Activated naive CD8-positive, alpha-beta T cell treated with anti-CD3 and anti-CD28 coated beads for 36 hours (primary cell): ENCODE measurements around the gene DIO1. TPM values are rescaled to one million over a fixed set of nuclear protein-coding genes. Genes with fewer than 3 reads are reported as not detected.
A peak's percentile ranks its signal among the peaks of the same experiment; 100 is the strongest.
"Not testable (repeated sequence)": the region's sequence is repeated elsewhere in the genome, so short reads cannot be mapped to it uniquely, and the experiment has no call there.

Experiments used
- DNase-seq: peaks from one replicate; pipeline ENCODE4 v3.0.0; 2021
- H3K27ac Mint-ChIP-seq: one replicate; pipeline ENCODE4 v1.8.0; 2022; ENCODE audit warnings: mild to moderate bottlenecking, moderate library complexity, mixed read lengths
- H3K27me3 Mint-ChIP-seq: one replicate; pipeline ENCODE4 v1.8.0; 2022; ENCODE audit warnings: mild to moderate bottlenecking, mixed read lengths
- H3K36me3 Mint-ChIP-seq: one replicate; pipeline ENCODE4 v1.8.0; 2021; ENCODE audit warnings: mild to moderate bottlenecking, mixed read lengths
- H3K4me1 Mint-ChIP-seq: one replicate; pipeline ENCODE4 v1.8.0; 2021; ENCODE audit warnings: mixed read lengths
- H3K4me3 Mint-ChIP-seq: one replicate; pipeline ENCODE4 v1.8.0; 2022; ENCODE audit warnings: mild to moderate bottlenecking, moderate library complexity, mixed read lengths
- H3K9me3 Mint-ChIP-seq: one replicate; pipeline ENCODE4 v1.8.0; 2022; ENCODE audit warnings: mixed read lengths
- total RNA-seq, 2 experiments: library from RNA; stranded (reverse); gene quantifications; one replicate each; pipeline ENCODE4 v1.2.3, GENCODE V29; 2021

The DIO1 gene
- total RNA-seq = not detected

DNA sequence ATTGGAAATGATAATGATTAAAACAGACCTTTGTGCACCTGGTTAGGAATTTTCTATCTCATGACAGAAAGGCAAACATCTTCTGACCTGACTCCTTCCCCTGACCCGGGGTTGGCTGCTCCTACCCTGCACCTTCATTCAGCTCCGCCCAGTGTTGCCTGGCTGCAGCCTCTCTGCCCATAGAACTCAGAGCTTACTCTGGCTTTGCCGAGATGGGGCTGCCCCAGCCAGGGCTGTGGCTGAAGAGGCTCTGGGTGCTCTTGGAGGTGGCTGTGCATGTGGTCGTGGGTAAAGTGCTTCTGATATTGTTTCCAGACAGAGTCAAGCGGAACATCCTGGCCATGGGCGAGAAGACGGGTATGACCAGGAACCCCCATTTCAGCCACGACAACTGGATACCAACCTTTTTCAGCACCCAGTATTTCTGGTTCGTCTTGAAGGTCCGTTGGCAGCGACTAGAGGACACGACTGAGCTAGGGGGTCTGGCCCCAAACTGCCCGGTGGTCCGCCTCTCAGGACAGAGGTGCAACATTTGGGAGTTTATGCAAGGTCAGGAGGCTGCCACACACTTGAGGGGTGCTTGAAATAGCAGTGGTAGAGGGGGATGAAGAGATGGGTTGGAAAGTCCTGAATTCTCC is at the start of gene DIO1:
DIO1 (plus strand) TSS at position 189 of the 638 bp plus-strand sequence; CDS start at position 213, 24 bp downstream.
- peaks cover 26% of the 10 kb centered on the region for H3K4me1 Mint-ChIP-seq
- H3K36me3 Mint-ChIP-seq = no peaks in the 10 kb centered on the region
- no peak within 1 kb of the TSS for H3K27ac Mint-ChIP-seq
- H3K4me3 Mint-ChIP-seq = no peak within 1 kb of the TSS
- no peaks in the 10 kb centered on the region for H3K9me3 Mint-ChIP-seq
- DNase-seq = peak; percentile 34
- peaks cover 14% of the 10 kb centered on the region for H3K27me3 Mint-ChIP-seq

DNA sequence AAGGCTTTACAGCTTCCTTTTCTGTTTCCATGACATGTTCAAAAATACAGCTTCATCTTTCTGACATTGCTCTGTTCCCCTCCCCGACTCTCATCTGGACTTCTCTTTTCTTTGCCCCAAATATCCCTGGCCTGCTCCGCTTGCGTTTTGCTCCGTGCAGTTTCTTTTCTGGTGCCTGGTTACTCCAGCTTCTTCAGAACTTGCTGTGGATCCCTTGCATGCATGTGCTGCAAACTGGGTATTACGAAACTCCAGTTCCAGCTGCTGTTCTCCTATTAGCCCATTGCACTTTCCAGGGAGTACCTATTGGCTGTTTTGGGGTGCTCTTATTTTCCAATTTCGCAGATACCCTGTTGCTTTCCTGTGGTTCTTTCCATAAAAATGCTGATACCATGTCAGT is 46.0 kb upstream of the DIO1 start:
- no peak overlapping the region for H3K27ac Mint-ChIP-seq
- H3K4me3 Mint-ChIP-seq = no peak overlapping the region
- no peak for DNase-seq
- H3K4me1 Mint-ChIP-seq = no peaks in the 10 kb centered on the region
- no peaks in the 10 kb centered on the region for H3K9me3 Mint-ChIP-seq
- H3K36me3 Mint-ChIP-seq = peaks cover 3% of the 10 kb centered on the region
- no peaks in the 10 kb centered on the region for H3K27me3 Mint-ChIP-seq

DNA sequence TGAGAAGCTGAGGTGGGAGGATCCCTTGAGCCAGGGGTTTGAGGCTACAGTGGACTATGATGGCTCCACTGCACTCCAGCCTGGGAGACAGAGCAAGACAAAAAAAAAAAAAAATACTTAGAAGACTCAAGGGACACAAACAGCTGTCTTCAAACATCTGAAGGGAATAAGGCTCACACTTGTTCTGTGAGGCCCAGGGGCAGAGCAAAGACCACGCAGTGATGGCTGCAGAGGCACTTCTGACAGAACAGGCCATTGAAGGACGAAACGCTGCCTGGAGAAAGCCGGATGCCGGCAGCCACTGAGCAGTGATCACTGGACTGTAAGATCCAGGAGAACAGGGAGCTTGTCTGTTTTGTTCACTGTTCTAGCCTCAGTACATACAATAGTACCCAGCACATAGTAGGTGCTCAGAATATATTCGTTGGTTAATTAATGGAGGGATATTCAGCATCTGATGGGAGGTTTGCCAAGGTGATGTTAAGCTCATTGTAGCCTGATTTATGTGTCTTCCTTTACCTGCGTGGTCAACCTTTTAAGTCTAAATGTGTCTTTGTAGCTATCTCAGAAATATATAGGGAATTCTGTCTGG is 43.8 kb upstream of the DIO1 start:
- DNase-seq = no peak
- no peaks in the 10 kb centered on the region for H3K9me3 Mint-ChIP-seq
- no peak overlapping the region for H3K27ac Mint-ChIP-seq
- no peaks in the 10 kb centered on the region for H3K27me3 Mint-ChIP-seq
- H3K4me3 Mint-ChIP-seq = no peak overlapping the region
- H3K36me3 Mint-ChIP-seq = peaks cover 6% of the 10 kb centered on the region
- H3K4me1 Mint-ChIP-seq = no peaks in the 10 kb centered on the region

GRCh38 chr1:53851571-53852285 is 42.3 kb upstream of the DIO1 start:
- no peaks in the 10 kb centered on the region for H3K9me3 Mint-ChIP-seq

GRCh38 chr1:53860967-53861411 is 33.0 kb upstream of the DIO1 start:
- no peak overlapping the region for H3K27ac Mint-ChIP-seq
- no peaks in the 10 kb centered on the region for H3K36me3 Mint-ChIP-seq
- H3K4me1 Mint-ChIP-seq = peaks cover 2% of the 10 kb centered on the region
- H3K9me3 Mint-ChIP-seq = no peaks in the 10 kb centered on the region
- H3K27me3 Mint-ChIP-seq = no peaks in the 10 kb centered on the region
- no peak overlapping the region for H3K4me3 Mint-ChIP-seq
- DNase-seq = peak; percentile 17

More at GRCh38 chr1:53851571-53852285, 42.3 kb upstream of the DIO1 start:
- Mint-ChIP-seq H3K36me3 (peaks cover 6% of the 10 kb centered on the region), H3K4me1 (no peaks in the 10 kb centered on the region), H3K4me3 (no peak overlapping the region), H3K27ac (no peak overlapping the region), H3K27me3 (no peaks in the 10 kb centered on the region)
- no peak for DNase-seq

- no peaks in the 10 kb centered on the region for H3K36me3 Mint-ChIP-seq
- no peak overlapping the region for H3K27ac Mint-ChIP-seq
- H3K9me3 Mint-ChIP-seq = no peaks in the 10 kb centered on the region
- no peak for DNase-seq
- no peak overlapping the region for H3K4me3 Mint-ChIP-seq
- H3K4me1 Mint-ChIP-seq = peaks cover 2% of the 10 kb centered on the region
- H3K27me3 Mint-ChIP-seq = no peaks in the 10 kb centered on the region
These were observed 31.5 kb upstream of the DIO1 start for GRCh38 chr1:53862507-53862906.

- H3K27ac Mint-ChIP-seq = no peak overlapping the region
These were observed 25.4 kb upstream of the DIO1 start for GRCh38 chr1:53868565-53868964.

DNA sequence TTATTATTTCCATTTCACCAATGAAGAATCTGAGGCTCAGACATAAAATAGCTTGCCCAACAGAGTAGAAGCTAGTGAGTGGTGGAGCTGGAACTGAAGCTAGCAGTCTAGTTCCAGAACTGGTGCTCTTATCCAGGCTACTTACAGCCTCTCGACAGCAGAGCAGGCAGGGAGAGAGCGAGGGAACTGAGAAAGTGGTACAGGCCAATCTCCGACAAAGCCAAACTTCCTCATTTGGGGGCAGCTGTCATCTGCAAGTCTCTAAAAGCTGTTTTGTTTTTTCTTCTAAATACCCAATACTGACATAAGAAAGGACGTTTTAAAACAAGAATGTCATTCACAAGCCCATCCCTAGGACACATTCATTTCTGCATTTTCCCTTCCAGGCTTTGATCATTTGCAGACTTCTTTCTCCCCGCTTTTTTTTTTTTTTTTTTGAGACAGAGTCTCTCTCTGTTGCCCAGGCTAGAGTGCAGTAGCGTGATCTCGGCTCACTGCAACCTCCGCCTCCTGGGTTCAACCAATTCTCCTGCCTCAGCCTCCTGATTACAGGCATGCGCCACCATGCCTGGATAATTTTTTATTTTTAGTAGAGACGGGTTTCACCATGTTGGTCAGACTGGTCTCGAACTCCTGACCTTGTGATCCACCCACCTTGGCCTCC is 24.4 kb upstream of the DIO1 start:
- no peaks in the 10 kb centered on the region for H3K36me3 Mint-ChIP-seq
- DNase-seq = no peak
- H3K27ac Mint-ChIP-seq = no peak overlapping the region
- H3K9me3 Mint-ChIP-seq = no peaks in the 10 kb centered on the region
- H3K4me3 Mint-ChIP-seq = no peak overlapping the region
- no peaks in the 10 kb centered on the region for H3K4me1 Mint-ChIP-seq
- H3K27me3 Mint-ChIP-seq = no peaks in the 10 kb centered on the region

More at GRCh38 chr1:53868565-53868964, 25.4 kb upstream of the DIO1 start:
- H3K4me3 Mint-ChIP-seq = no peak overlapping the region
- H3K27me3 Mint-ChIP-seq = no peaks in the 10 kb centered on the region
- no peak for DNase-seq
- H3K9me3 Mint-ChIP-seq = no peaks in the 10 kb centered on the region
- H3K4me1 Mint-ChIP-seq = no peaks in the 10 kb centered on the region
- H3K36me3 Mint-ChIP-seq = no peaks in the 10 kb centered on the region

GRCh38 chr1:53871221-53871620 is 22.8 kb upstream of the DIO1 start:
- Mint-ChIP-seq H3K4me1 (no peaks in the 10 kb centered on the region), H3K4me3 (no peak overlapping the region), H3K27me3 (no peaks in the 10 kb centered on the region), H3K9me3 (no peaks in the 10 kb centered on the region), H3K27ac (no peak overlapping the region), H3K36me3 (peaks cover 2% of the 10 kb centered on the region)
- no peak for DNase-seq

DNA sequence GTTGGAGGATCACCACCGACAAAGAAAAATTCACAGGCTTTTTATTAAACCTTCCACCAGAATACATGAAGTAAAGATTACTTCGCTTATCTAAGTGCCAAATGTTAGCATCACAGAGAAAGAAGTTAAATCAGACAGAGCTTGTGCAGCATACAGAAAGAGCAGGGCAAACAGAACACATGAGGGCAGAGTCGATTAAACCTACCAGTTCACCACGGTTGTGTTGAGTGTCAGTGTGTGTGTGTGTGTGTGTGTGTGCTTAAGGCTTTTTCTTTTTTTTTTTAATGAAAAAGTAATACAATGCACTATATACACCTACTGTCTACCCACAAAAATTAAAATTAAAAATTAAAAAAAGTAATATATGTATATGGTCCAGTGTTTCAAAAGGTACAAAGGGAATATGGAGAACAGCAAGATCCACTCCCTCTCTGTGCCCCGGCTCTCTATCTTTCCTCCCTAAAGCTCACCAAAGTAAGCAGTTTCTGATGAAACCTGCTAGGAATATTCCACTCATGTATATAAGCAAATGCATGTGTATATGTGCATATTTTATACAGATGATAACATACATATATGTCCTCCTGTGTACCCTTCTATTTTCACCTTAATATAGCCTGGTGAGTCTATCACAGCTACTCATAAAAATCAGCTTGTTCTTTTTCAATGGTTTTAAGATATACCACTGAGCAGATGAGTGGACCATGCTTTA is 22.1 kb upstream of the DIO1 start:
- Mint-ChIP-seq H3K36me3 (peaks cover 4% of the 10 kb centered on the region), H3K9me3 (no peaks in the 10 kb centered on the region), H3K27me3 (no peaks in the 10 kb centered on the region), H3K4me3 (no peak overlapping the region), H3K4me1 (no peaks in the 10 kb centered on the region), H3K27ac (no peak overlapping the region)
- DNase-seq = no peak

- not testable (repeated sequence) for H3K27me3 Mint-ChIP-seq, H3K27ac Mint-ChIP-seq, H3K36me3 Mint-ChIP-seq, DNase-seq, H3K4me1 Mint-ChIP-seq, H3K9me3 Mint-ChIP-seq, H3K4me3 Mint-ChIP-seq
These were observed 18.8 kb upstream of the DIO1 start for GRCh38 chr1:53875150-53875549.

- DNase-seq = no peak
- no peak overlapping the region for H3K27ac Mint-ChIP-seq
- no peak overlapping the region for H3K4me3 Mint-ChIP-seq
- no peaks in the 10 kb centered on the region for H3K9me3 Mint-ChIP-seq
- peaks cover 30% of the 10 kb centered on the region for H3K36me3 Mint-ChIP-seq
- H3K27me3 Mint-ChIP-seq = no peaks in the 10 kb centered on the region
- H3K4me1 Mint-ChIP-seq = peaks cover 4% of the 10 kb centered on the region
These were observed 15.4 kb upstream of the DIO1 start for GRCh38 chr1:53878492-53879105.

- H3K36me3 Mint-ChIP-seq = peaks cover 26% of the 10 kb centered on the region
- H3K4me1 Mint-ChIP-seq = peaks cover 15% of the 10 kb centered on the region
- not testable (repeated sequence) for H3K4me3 Mint-ChIP-seq, H3K27ac Mint-ChIP-seq, H3K9me3 Mint-ChIP-seq, DNase-seq, H3K27me3 Mint-ChIP-seq
These were observed 12.1 kb upstream of the DIO1 start for GRCh38 chr1:53881853-53882252.

DNA sequence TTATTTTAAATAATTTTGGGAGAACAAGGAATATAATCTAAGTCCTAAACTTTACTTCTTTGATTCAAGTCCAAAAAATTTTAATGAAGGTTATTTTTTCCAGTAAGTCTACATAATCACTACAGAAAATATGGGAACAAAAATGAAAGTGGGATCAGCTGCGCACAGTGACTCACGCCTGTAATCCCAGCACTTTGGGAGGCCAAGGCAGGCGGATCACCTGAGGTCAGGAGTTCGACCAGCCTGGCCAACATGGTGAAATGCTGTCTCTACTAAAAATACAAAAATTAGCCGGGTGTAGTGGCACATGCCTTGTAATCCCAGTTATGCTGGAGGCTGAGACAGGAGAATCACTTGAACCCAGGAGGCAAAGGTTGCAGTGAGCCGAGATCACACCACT is 10.4 kb upstream of the DIO1 start:
- H3K4me3 Mint-ChIP-seq, DNase-seq, H3K9me3 Mint-ChIP-seq, H3K27ac Mint-ChIP-seq, H3K27me3 Mint-ChIP-seq: not testable (repeated sequence)
- H3K36me3 Mint-ChIP-seq = peaks cover 28% of the 10 kb centered on the region
- H3K4me1 Mint-ChIP-seq = peaks cover 20% of the 10 kb centered on the region
